HepG2 (cell line): Measurements from ENCODE around the gene OTOGL. TPM values are rescaled to one million over a fixed set of nuclear protein-coding genes. Genes with fewer than 3 reads are reported as not detected.

Experiments
- ATAC-seq: fragments of 200-7000 bp; cut with Tn5 transposase; 3 replicates; pipeline ENCODE4 v1.9.1; 2020; ENCODE audit warnings: mild to moderate bottlenecking, moderate library complexity
- BruUV-seq: library from RNA; stranded (reverse); fragments of 400-500 nt; replicated peaks from 2 replicates; lab custom pipeline; 2021; lab: Mats Ljungman, UMichigan
- CTCF ChIA-PET: fragments of 300-600 bp; formaldehyde crosslinking; extraction: SDS; loops from one replicate; lab custom pipeline; 2021; ENCODE audit warnings: low total read pairs, inconsistent platforms, low intra/inter-chr PET ratio; lab: Yijun Ruan, JAX
- POLR2A ChIA-PET: fragments of 350-600 bp; sonication (Branson Sonifier 250); formaldehyde crosslinking; loops from one replicate; lab custom pipeline; 2020; ENCODE audit warnings: antibody characterized with exemption, inconsistent platforms; lab: Yijun Ruan, JAX
- DNase-seq: peaks from one replicate; pipeline ENCODE4 v3.0.0-alpha.2; 2015; ENCODE audit warnings: low spot score
- FAIRE-seq: peaks from 3 replicates; lab custom pipeline; 2011; peaks lifted over from hg19 to GRCh38; lab: Jason Lieb, UNC
- H2AFZ ChIP-seq: one replicate; pipeline ENCODE4 v1.6.1; 2011; ENCODE audit warnings: low read length, inconsistent platforms
- H3K27ac ChIP-seq: fragments of 300-600 bp; 3 replicates; pipeline ENCODE4 v1.8.0; 2011; ENCODE audit warnings: mixed run types, mild to moderate bottlenecking, mixed read lengths, low read length, inconsistent platforms; ENCODE audit not compliant: insufficient read depth; ENCODE audit errors: extremely low read length
- H3K27me3 ChIP-seq, 2 experiments: fragments of 200-600 bp in 1 of 2; 2 replicates in 1 of 2; 3 replicates in 1 of 2; pipeline versions ENCODE4 v1.6.0 to v1.8.0; 2011; ENCODE audit warnings: low read length in 2 of 2, mild to moderate bottlenecking in 2 of 2, moderate library complexity in 2 of 2, inconsistent platforms in 1 of 2; ENCODE audit not compliant: insufficient read depth in 2 of 2, control insufficient read depth in 1 of 2
- H3K36me3 ChIP-seq, 2 experiments: fragments of 200-600 bp in 1 of 2; replicated peaks in 1 of 2; 2 replicates in 1 of 2; 3 replicates in 1 of 2; pipeline versions ENCODE4 v1.5.1 to v1.8.0; 2011; ENCODE audit warnings: low read length in 2 of 2, inconsistent platforms in 1 of 2; ENCODE audit not compliant: insufficient read depth in 2 of 2, control insufficient read depth in 1 of 2
- H3K4me1 ChIP-seq: 2 replicates; pipeline ENCODE4 v1.5.1; 2012; ENCODE audit warnings: low read length, inconsistent platforms; ENCODE audit not compliant: insufficient read depth
- H3K4me2 ChIP-seq: 2 replicates; pipeline ENCODE4 v1.6.0; 2011; ENCODE audit warnings: low read depth, low read length, inconsistent platforms
- H3K4me3 ChIP-seq, 3 experiments: fragments of 200-600 bp in 1 of 3; sonication (generic), shearing (Covaris generic) in 1 of 3; replicated peaks in 1 of 3; 2 replicates each; pipeline ENCODE4 v1.5.1; 2011 to 2016; ENCODE audit warnings: low read length in 3 of 3, inconsistent platforms in 2 of 3, low read depth in 2 of 3, mild to moderate bottlenecking in 2 of 3, control low read depth in 1 of 3, mixed read lengths in 1 of 3; ENCODE audit not compliant: insufficient read depth in 1 of 3
- H3K79me2 ChIP-seq: one replicate; pipeline ENCODE4 v1.6.1; 2011; ENCODE audit warnings: low read length, inconsistent platforms; ENCODE audit not compliant: insufficient read depth
- H3K9ac ChIP-seq: 2 replicates; pipeline ENCODE4 v1.6.0; 2011; ENCODE audit warnings: mild to moderate bottlenecking, low read depth, low read length, inconsistent platforms; ENCODE audit not compliant: insufficient read depth
- H3K9me3 ChIP-seq: 2 replicates; pipeline ENCODE4 v1.5.1; 2012; ENCODE audit warnings: mild to moderate bottlenecking, low read length
- H4K20me1 ChIP-seq: 2 replicates; pipeline ENCODE4 v1.6.0; 2011; ENCODE audit warnings: inconsistent platforms, mild to moderate bottlenecking, low read length, moderate library complexity; ENCODE audit not compliant: insufficient read depth
- MYNN ChIP-seq: sonication (generic); formaldehyde crosslinking; IDR thresholded peaks from 2 replicates; pipeline ENCODE4 v1.4.0; 2020; ENCODE audit warnings: mild to moderate bottlenecking, low read depth, missing genetic modification reagents
- TOPORS ChIP-seq: sonication (generic); formaldehyde crosslinking; IDR thresholded peaks from 2 replicates; pipeline ENCODE4 v1.8.0; 2023; ENCODE audit warnings: mild to moderate bottlenecking, missing genetic modification reagents
- ZBTB3 ChIP-seq: sonication (generic); formaldehyde crosslinking; IDR thresholded peaks from 2 replicates; pipeline ENCODE4 v1.4.0; 2020; ENCODE audit warnings: low read depth, mild to moderate bottlenecking, moderate library complexity, missing genetic modification reagents, borderline replicate concordance
- ZNF225 ChIP-seq: sonication (generic); formaldehyde crosslinking; IDR thresholded peaks from 2 replicates; pipeline ENCODE4 v1.4.0; 2020; ENCODE audit warnings: mild to moderate bottlenecking, missing genetic modification reagents
- ZNF605 ChIP-seq: sonication (generic); formaldehyde crosslinking; IDR thresholded peaks from 2 replicates; pipeline ENCODE4 v1.8.0; 2022; ENCODE audit warnings: mild to moderate bottlenecking, missing genetic modification reagents
- WGBS: methylation state at CpG from one replicate; pipeline ENCODE4 v1.1.6; 2017; ENCODE audit warnings: low lambda C conversion rate; 5-methylcytosine and 5-hydroxymethylcytosine counted together
- in situ Hi-C: cut with HindIII; loops from 2 replicates; pipeline ENCODE4 v1.10.0; 2017; ENCODE audit warnings: low pct_unique_long_range_greater_than_20kb; ENCODE audit not compliant: extremely low pct_ligation_motif_present
- intact Hi-C: fragments of 100-400 bp; cut with micrococcal nuclease; formaldehyde crosslinking; loops from one replicate; pipeline ENCODE4 v1.10.0; 2022; ENCODE audit not compliant: unreplicated experiment
- polyA plus RNA-seq, 8 experiments: library from polyadenylated mRNA; depleted of rRNA in 3 of 8; stranded (reverse) in 7 of 8; unstranded in 1 of 8; fragments of >200 nt; fragmentation: Illumina TruSeq in 4 of 8; extraction: Trizol in 4 of 8; gene quantifications; 2 replicates each; pipeline versions ENCODE4 v1.2.1 to v1.2.3, GENCODE V29; 2011 to 2016; ENCODE audit warnings: low read depth in 4 of 8, missing spikeins in 1 of 8, mixed read lengths in 1 of 8; ENCODE audit not compliant: insufficient read depth in 1 of 8
- total RNA-seq, 5 experiments: library from RNA; depleted of rRNA; stranded (reverse); fragments of >200 nt; fragmentation: Illumina TruSeq; extraction: Trizol; gene quantifications; 2 replicates each; pipeline ENCODE4 v1.2.3, GENCODE V29; 2016; ENCODE audit warnings: low read depth in 1 of 5
- TF ChIP-seq, protein P1 (sequence below): sonication (generic); formaldehyde crosslinking; IDR thresholded peaks from 2 replicates; pipeline ENCODE4 v1.9.0; 2021; ENCODE audit warnings: missing genetic modification reagents, mild to moderate bottlenecking, borderline replicate concordance
- TF ChIP-seq, protein P2 (sequence below): sonication (generic); formaldehyde crosslinking; conservative IDR thresholded peaks from 2 replicates; pipeline ENCODE4 v1.4.0; 2020; ENCODE audit warnings: missing genetic modification reagents
- TF ChIP-seq, protein P3 (sequence below): sonication (generic); formaldehyde crosslinking; IDR thresholded peaks from 2 replicates; pipeline ENCODE4 v1.5.0; 2020; ENCODE audit warnings: missing genetic modification reagents, mild to moderate bottlenecking, borderline replicate concordance
- TF ChIP-seq, protein P4 (sequence below): sonication (generic); formaldehyde crosslinking; IDR thresholded peaks from 2 replicates; pipeline ENCODE4 v1.5.0; 2020; ENCODE audit warnings: missing genetic modification reagents

The OTOGL gene
- total and polyA plus RNA-seq, 2 of the 13 experiments (the other 11 are each of a cell fraction or from before 2014, with no cell fraction given) = not detected

DNA sequence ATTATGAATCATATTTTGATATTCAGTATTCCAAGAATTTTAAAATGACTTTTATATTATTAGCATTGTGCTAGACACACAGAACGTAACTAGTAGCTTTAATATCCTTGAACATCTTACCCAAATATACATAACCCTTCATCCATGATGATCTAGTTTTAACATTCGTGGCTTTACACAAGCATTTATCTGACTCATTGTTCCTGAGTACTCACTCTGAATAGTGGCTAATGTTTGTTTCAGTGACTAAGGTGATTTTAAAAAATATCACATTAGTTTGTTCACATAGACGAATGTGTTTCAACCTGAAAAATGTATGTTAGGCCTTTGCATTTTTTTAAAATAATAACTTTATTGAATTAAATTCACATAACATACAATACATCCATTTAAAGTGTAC is 264.7 kb downstream of the OTOGL start (continued):
- TF ChIP-seq, protein P1, sequence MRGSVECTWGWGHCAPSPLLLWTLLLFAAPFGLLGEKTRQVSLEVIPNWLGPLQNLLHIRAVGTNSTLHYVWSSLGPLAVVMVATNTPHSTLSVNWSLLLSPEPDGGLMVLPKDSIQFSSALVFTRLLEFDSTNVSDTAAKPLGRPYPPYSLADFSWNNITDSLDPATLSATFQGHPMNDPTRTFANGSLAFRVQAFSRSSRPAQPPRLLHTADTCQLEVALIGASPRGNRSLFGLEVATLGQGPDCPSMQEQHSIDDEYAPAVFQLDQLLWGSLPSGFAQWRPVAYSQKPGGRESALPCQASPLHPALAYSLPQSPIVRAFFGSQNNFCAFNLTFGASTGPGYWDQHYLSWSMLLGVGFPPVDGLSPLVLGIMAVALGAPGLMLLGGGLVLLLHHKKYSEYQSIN (CRISPR knock-in tag) = no peak
- no peak for TF ChIP-seq TOPORS (CRISPR knock-in tag)
- TF ChIP-seq ZNF225 (CRISPR knock-in tag) = no peak
- TF ChIP-seq, protein P2, sequence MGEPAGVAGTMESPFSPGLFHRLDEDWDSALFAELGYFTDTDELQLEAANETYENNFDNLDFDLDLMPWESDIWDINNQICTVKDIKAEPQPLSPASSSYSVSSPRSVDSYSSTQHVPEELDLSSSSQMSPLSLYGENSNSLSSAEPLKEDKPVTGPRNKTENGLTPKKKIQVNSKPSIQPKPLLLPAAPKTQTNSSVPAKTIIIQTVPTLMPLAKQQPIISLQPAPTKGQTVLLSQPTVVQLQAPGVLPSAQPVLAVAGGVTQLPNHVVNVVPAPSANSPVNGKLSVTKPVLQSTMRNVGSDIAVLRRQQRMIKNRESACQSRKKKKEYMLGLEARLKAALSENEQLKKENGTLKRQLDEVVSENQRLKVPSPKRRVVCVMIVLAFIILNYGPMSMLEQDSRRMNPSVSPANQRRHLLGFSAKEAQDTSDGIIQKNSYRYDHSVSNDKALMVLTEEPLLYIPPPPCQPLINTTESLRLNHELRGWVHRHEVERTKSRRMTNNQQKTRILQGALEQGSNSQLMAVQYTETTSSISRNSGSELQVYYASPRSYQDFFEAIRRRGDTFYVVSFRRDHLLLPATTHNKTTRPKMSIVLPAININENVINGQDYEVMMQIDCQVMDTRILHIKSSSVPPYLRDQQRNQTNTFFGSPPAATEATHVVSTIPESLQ (CRISPR knock-in tag) = no peak
- TF ChIP-seq, protein P3, sequence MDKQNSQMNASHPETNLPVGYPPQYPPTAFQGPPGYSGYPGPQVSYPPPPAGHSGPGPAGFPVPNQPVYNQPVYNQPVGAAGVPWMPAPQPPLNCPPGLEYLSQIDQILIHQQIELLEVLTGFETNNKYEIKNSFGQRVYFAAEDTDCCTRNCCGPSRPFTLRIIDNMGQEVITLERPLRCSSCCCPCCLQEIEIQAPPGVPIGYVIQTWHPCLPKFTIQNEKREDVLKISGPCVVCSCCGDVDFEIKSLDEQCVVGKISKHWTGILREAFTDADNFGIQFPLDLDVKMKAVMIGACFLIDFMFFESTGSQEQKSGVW (CRISPR knock-in tag) = no peak
- TF ChIP-seq MYNN (CRISPR knock-in tag) = no peak

DNA sequence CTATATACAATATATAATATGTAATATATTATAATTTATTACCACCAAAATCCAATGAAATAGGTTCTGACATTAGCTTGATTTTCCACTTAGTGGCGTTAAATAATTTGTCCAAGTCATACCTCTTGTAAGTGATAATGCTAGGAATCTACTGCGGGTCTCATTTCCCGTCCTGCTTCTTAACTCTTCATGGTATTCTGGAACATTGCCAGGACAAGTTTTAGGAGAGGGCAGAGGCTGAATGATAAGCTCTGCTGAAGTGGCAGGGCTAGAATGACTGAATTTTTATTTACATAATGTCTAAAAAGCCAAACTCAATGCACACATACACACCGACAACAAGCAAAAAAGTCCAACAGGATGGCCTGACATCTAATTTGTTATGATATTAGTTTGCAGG is 274.3 kb downstream of the OTOGL start:
- no peak for DNase-seq
- BruUV-seq = no TSS peak

More for the DNA sequence above, 274.3 kb downstream of the OTOGL start:
- Histone ChIP-seq H3K36me3 (no peaks in the 10 kb centered on the region), H3K27ac (no peak overlapping the region), H3K4me2 (no peak overlapping the region), H3K9me3 (no peaks in the 10 kb centered on the region), H2AFZ (no peak overlapping the region), H3K27me3 (no peaks in the 10 kb centered on the region), H4K20me1 (no peaks in the 10 kb centered on the region), H3K9ac (no peak overlapping the region), H3K4me3 (no peak overlapping the region), H3K79me2 (no peaks in the 10 kb centered on the region), H3K4me1 (no peaks in the 10 kb centered on the region)
- 18% methylated on average over 4 of the region's 4 CpGs for WGBS
- ChIA-PET CTCF (no interaction called here), POLR2A (no interaction called here)
- intact Hi-C loops (no loop called here), in situ Hi-C loops (no loop called here)
- FAIRE-seq = no peak
- TF ChIP-seq ZNF605 (CRISPR knock-in tag) = no peak
- TF ChIP-seq, protein P4, sequence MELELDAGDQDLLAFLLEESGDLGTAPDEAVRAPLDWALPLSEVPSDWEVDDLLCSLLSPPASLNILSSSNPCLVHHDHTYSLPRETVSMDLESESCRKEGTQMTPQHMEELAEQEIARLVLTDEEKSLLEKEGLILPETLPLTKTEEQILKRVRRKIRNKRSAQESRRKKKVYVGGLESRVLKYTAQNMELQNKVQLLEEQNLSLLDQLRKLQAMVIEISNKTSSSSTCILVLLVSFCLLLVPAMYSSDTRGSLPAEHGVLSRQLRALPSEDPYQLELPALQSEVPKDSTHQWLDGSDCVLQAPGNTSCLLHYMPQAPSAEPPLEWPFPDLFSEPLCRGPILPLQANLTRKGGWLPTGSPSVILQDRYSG (CRISPR knock-in tag) = no peak
- TF ChIP-seq ZBTB3 (CRISPR knock-in tag) = no peak
- no peak for ATAC-seq
